Right lobe of liver (tissue), 6 donors: ENCODE results near the gene FLYWCH1. TPM values are rescaled to one million over a fixed set of nuclear protein-coding genes. Genes with fewer than 3 reads are reported as not detected.

Source experiments
- ATAC-seq, 4 donors: fragments of 200-7000 bp; cut with Tn5 transposase; one replicate each; pipeline ENCODE4 v1.9.1; 2020; ENCODE audit warnings: mild to moderate bottlenecking in 4 of 4, moderate library complexity in 4 of 4
- DNase-seq, 3 donors: peaks; one replicate each; pipeline ENCODE4 v3.0.0-alpha.2; 2020
- H3K27ac ChIP-seq, 3 donors: fragments of 200-600 bp; one replicate each; pipeline ENCODE4 v1.8.0; 2022
- H3K27me3 ChIP-seq, 2 donors: fragments of 200-600 bp; one replicate each; pipeline ENCODE4 v1.8.0; 2022
- H3K36me3 ChIP-seq, 4 donors: fragments of 200-600 bp; sonication (generic) in 1 of 4; one replicate each; pipeline versions ENCODE4 v1.5.1 to v1.8.0; 2017 to 2022; ENCODE audit warnings: control low read depth in 1 of 4
- H3K4me1 ChIP-seq, 4 donors: fragments of 200-600 bp; sonication (generic) in 1 of 4; one replicate each; pipeline versions ENCODE4 v1.5.1 to v1.8.0; 2017 to 2022; ENCODE audit warnings: control low read depth in 1 of 4
- H3K4me3 ChIP-seq, 3 donors: fragments of 200-600 bp; one replicate each; pipeline ENCODE4 v1.8.0; 2022
- H3K9me3 ChIP-seq, 4 donors: fragments of 200-600 bp; sonication (generic) in 1 of 4; one replicate each; pipeline versions ENCODE4 v1.5.1 to v1.8.0; 2017 to 2022; ENCODE audit warnings: control low read depth in 1 of 4
- CTCF ChIP-seq, 4 donors: fragments of 200-600 bp in 3 of 4; fragments of 450-650 bp in 1 of 4; IDR thresholded peaks; one replicate each; pipeline versions ENCODE4 v1.5.1 to v1.8.0; 2016 to 2022; ENCODE audit warnings: antibody characterized with exemption in 4 of 4, mild to moderate bottlenecking in 2 of 4
- POLR2A ChIP-seq: fragments of 450-650 bp; IDR thresholded peaks from one replicate; pipeline ENCODE4 v1.6.1; 2017; ENCODE audit warnings: antibody characterized with exemption, mild to moderate bottlenecking
- WGBS: methylation state at CpG from one replicate; pipeline ENCODE4 v1.1.6; 2018; ENCODE audit warnings: low coverage, low lambda C conversion rate; ENCODE audit not compliant: insufficient coverage; ENCODE audit errors: missing lambda C conversion rate; 5-methylcytosine and 5-hydroxymethylcytosine counted together
- intact Hi-C, 2 donors: fragments of 100-400 bp; cut with DNase I; formaldehyde crosslinking; loops; one replicate each; pipeline versions ENCODE4 v1.11.2 to v1.14.1; 2022
- total RNA-seq, 6 experiments: library from RNA; depleted of rRNA in 2 of 6; stranded (reverse); fragments of >200 nt in 2 of 6; fragmentation: NEBNext Ultra II Directional in 3 of 6; extraction: Animal tissue kit (Norgen Biotek cat#: 25700) in 3 of 6; gene quantifications; one replicate each; pipeline versions ENCODE4 v1.1.0 to v1.2.4, GENCODE V29; 2016 to 2023
- donor health status: DM: no; HTN: yes; CAD: no.
- donor health status: DM: no; HTN: no; CAD: no.
- donor health status: DM: no; HTN: no; CAD: no.
- donor health status: DM: no; HTN: yes; CAD: no.
- donor health status: DM: no; HTN: yes; CAD: no.

FLYWCH1 gene
- total RNA-seq, 6 experiments from 2014 or later = 9.3 to 19.8 (median 15.1) TPM

GRCh38 chr16:2933701-2934100 lies 22.0 kb downstream of the FLYWCH1 start:
- intact Hi-C loops = no loop called here
- DNase-seq (no peak), ATAC-seq (no peak)
- Histone ChIP-seq H3K27me3 (no peaks in the 10 kb centered on the region), H3K9me3 (no peaks in the 10 kb centered on the region), H3K4me3 (no peak overlapping the region), H3K36me3 (peaks cover 0 to 43% (median 7%) of the 10 kb centered on the region in 4 donors), H3K4me1 (no peaks in the 10 kb centered on the region), H3K27ac (no peak overlapping the region)
- 80% methylated on average over 2 of the region's 22 CpGs for WGBS
- TF ChIP-seq POLR2A (no peak), CTCF (IDR thresholded peaks at IDR 0.05) (no peak)

- TF ChIP-seq CTCF (IDR thresholded peaks at IDR 0.05) (no peak), POLR2A (no peak)
- no peak for ATAC-seq
- Histone ChIP-seq H3K27me3 (no peaks in the 10 kb centered on the region), H3K9me3 (no peaks in the 10 kb centered on the region), H3K4me3 (no peak overlapping the region), H3K4me1 (no peaks in the 10 kb centered on the region), H3K36me3 (peaks cover 0 to 50% (median 10%) of the 10 kb centered on the region in 4 donors), H3K27ac (no peak overlapping the region)
- WGBS = 81% methylated on average over 10 of the region's 15 CpGs
- intact Hi-C loops = no loop called here
- DNase-seq = no peak
Observed at GRCh38 chr16:2934450-2934849, 22.7 kb downstream of the FLYWCH1 start.

- TF ChIP-seq CTCF (IDR thresholded peaks at IDR 0.05) (no peak), POLR2A (no peak)
- DNase-seq (no peak), ATAC-seq (peak in 1 of 4 donors; percentile 4)
- Histone ChIP-seq H3K9me3 (no peaks in the 10 kb centered on the region), H3K36me3 (peaks cover 0 to 55% (median 16%) of the 10 kb centered on the region in 4 donors), H3K4me1 (no peaks in the 10 kb centered on the region), H3K27me3 (no peaks in the 10 kb centered on the region), H3K27ac (no peak overlapping the region), H3K4me3 (no peak overlapping the region)
- intact Hi-C loops = no loop called here
- 67% methylated on average over 5 of the region's 22 CpGs for WGBS
Observed at GRCh38 chr16:2936436-2937011, 24.8 kb downstream of the FLYWCH1 start.

- intact Hi-C loops = no loop called here
- Histone ChIP-seq H3K4me3 (no peak overlapping the region), H3K36me3 (peaks cover 0 to 55% (median 16%) of the 10 kb centered on the region in 4 donors), H3K9me3 (no peaks in the 10 kb centered on the region), H3K4me1 (no peaks in the 10 kb centered on the region), H3K27me3 (no peaks in the 10 kb centered on the region), H3K27ac (no peak overlapping the region)
- no peak for TF ChIP-seq POLR2A
- TF ChIP-seq CTCF (IDR thresholded peaks at IDR 0.05) = no peak
- no CpG with 5 or more reads among the region's 24 CpGs for WGBS
- DNase-seq (no peak), ATAC-seq (peak in 1 of 4 donors; percentile 20)
Observed at GRCh38 chr16:2937170-2937569, 25.4 kb downstream of the FLYWCH1 start.
